B cell (primary cell): ENCODE measurements around the gene DRC7. TPM values are rescaled to one million over a fixed set of nuclear protein-coding genes. Genes with fewer than 3 reads are reported as not detected.

Experiments used
- ATAC-seq: fragments of 200-7000 bp; cut with Tn5 transposase; one replicate; pipeline ENCODE4 v1.10.0; 2021; ENCODE audit warnings: low read depth, mild to moderate bottlenecking, moderate number of reproducible peaks, moderate library complexity
- CTCF ChIA-PET: fragments of 350-600 bp; sonication (Branson Sonifier 250); formaldehyde crosslinking; loops from one replicate; lab custom pipeline; 2021; ENCODE audit warnings: antibody characterized with exemption, inconsistent platforms; lab: Charles Lee
- POLR2A ChIA-PET: fragments of 350-600 bp; sonication (Branson Sonifier 250); formaldehyde crosslinking; loops from one replicate; lab custom pipeline; 2021; ENCODE audit warnings: antibody characterized with exemption; lab: Charles Lee
- DNase-seq: peaks from one replicate; pipeline ENCODE4 v3.0.0; 2013
- H2AFZ ChIP-seq: 2 replicates; pipeline ENCODE4 v1.6.1; 2012; ENCODE audit warnings: mild to moderate bottlenecking, low read depth, low read length; ENCODE audit not compliant: insufficient read depth, poor library complexity, severe bottlenecking
- H3K27ac ChIP-seq, 2 donors: 1 replicate in 1 of 2; 2 replicates in 1 of 2; pipeline ENCODE4 v1.5.1; 2012 to 2013; ENCODE audit warnings: low read length in 2 of 2, mild to moderate bottlenecking in 2 of 2, moderate library complexity in 1 of 2
- H3K27me3 ChIP-seq, 4 experiments: fragments of 200-600 bp in 1 of 4; sonication (generic) in 1 of 4; replicated peaks in 1 of 4; 1 replicate in 2 of 4; 2 replicates in 2 of 4; pipeline versions ENCODE4 v1.6.1 to v1.7.0; 2013 to 2016; ENCODE audit warnings: low read length in 3 of 4, mild to moderate bottlenecking in 2 of 4, mixed read lengths in 1 of 4, moderate library complexity in 1 of 4; ENCODE audit not compliant: insufficient read depth in 4 of 4, control insufficient read depth in 3 of 4; ENCODE audit errors: control extremely low read depth in 1 of 4
- H3K36me3 ChIP-seq, 2 experiments: replicated peaks in 1 of 2; 1 replicate in 1 of 2; 2 replicates in 1 of 2; pipeline versions ENCODE4 v1.6.1 to v1.7.1; 2013; ENCODE audit warnings: low read length in 1 of 2; ENCODE audit not compliant: insufficient read depth in 2 of 2, control insufficient read depth in 1 of 2; ENCODE audit errors: control extremely low read depth in 1 of 2, extremely low read depth in 1 of 2
- H3K4me1 ChIP-seq, 2 donors: fragments of 200-600 bp in 1 of 2; sonication (generic) in 1 of 2; 1 replicate in 1 of 2; 2 replicates in 1 of 2; pipeline versions ENCODE4 v1.5.1 to v1.6.1; 2013 to 2017; ENCODE audit warnings: low read length in 2 of 2; ENCODE audit not compliant: control insufficient read depth in 2 of 2, insufficient read depth in 2 of 2
- H3K4me2 ChIP-seq: replicated peaks from 2 replicates; pipeline ENCODE3; 2012; ENCODE audit warnings: mild to moderate bottlenecking, low read depth, low read length; ENCODE audit not compliant: poor library complexity, severe bottlenecking
- H3K4me3 ChIP-seq, 5 experiments: fragments of 200-600 bp in 1 of 5; sonication (generic) in 1 of 5; 1 replicate in 3 of 5; 2 replicates in 2 of 5; pipeline versions ENCODE4 v1.5.1 to v1.7.0; 2011 to 2016; ENCODE audit warnings: low read length in 4 of 5, mild to moderate bottlenecking in 4 of 5, low read depth in 2 of 5, control low read depth in 1 of 5, moderate library complexity in 1 of 5; ENCODE audit not compliant: insufficient read depth in 1 of 5; ENCODE audit errors: control extremely low read depth in 1 of 5, extremely low read depth in 1 of 5
- H3K79me2 ChIP-seq: fragments of 200-600 bp; sonication (generic); one replicate; pipeline ENCODE4 v1.6.0; 2016; ENCODE audit warnings: low read length; ENCODE audit not compliant: control insufficient read depth, insufficient read depth
- H3K9ac ChIP-seq: fragments of 200-600 bp; sonication (generic); 2 replicates; pipeline ENCODE4 v1.6.1; 2017; ENCODE audit warnings: mild to moderate bottlenecking, low read length, moderate library complexity
- H3K9me3 ChIP-seq, 3 donors: one replicate each; pipeline versions ENCODE4 v1.6.1 to v1.7.1; 2013; ENCODE audit warnings: low read length in 2 of 3; ENCODE audit not compliant: control insufficient read depth in 2 of 3, insufficient read depth in 1 of 3; ENCODE audit errors: control extremely low read depth in 1 of 3
- H4K20me1 ChIP-seq: 2 replicates; pipeline ENCODE4 v1.6.0; 2012; ENCODE audit warnings: mild to moderate bottlenecking, low read length; ENCODE audit not compliant: insufficient read depth, control insufficient read depth, poor library complexity, severe bottlenecking
- H3K27ac Mint-ChIP-seq: one replicate; pipeline ENCODE4 v1.8.0; 2021; ENCODE audit warnings: mixed read lengths
- H3K27me3 Mint-ChIP-seq: one replicate; pipeline ENCODE4 v1.8.0; 2021; ENCODE audit warnings: mixed read lengths
- H3K4me1 Mint-ChIP-seq: one replicate; pipeline ENCODE4 v1.8.0; 2021; ENCODE audit warnings: mixed read lengths
- H3K4me3 Mint-ChIP-seq: one replicate; pipeline ENCODE4 v1.8.0; 2021; ENCODE audit warnings: mixed read lengths
- H3K9me3 Mint-ChIP-seq: one replicate; pipeline ENCODE4 v1.8.0; 2022; ENCODE audit warnings: mixed read lengths; ENCODE audit not compliant: insufficient read depth
- EZH2 ChIP-seq: IDR thresholded peaks from 2 replicates; pipeline ENCODE4 v1.6.1; 2012; ENCODE audit warnings: borderline replicate concordance, low read depth, mild to moderate bottlenecking, moderate library complexity, low read length; ENCODE audit not compliant: insufficient read depth, poor library complexity, severe bottlenecking
- WGBS: methylation state at CpG from one replicate; pipeline ENCODE4 v1.1.5; 2013; ENCODE audit warnings: missing lambda C conversion rate; ENCODE audit not compliant: insufficient coverage; 5-methylcytosine and 5-hydroxymethylcytosine counted together
- intact Hi-C: fragments of 100-400 bp; cut with micrococcal nuclease; formaldehyde crosslinking; loops from one replicate; pipeline ENCODE4 v1.10.0; 2022
- polyA plus RNA-seq: library from polyadenylated mRNA; depleted of rRNA; stranded (reverse); fragments of >200 nt; gene quantifications from 2 replicates; pipeline ENCODE4 v1.2.3, GENCODE V29; 2012
- total RNA-seq, 2 donors: library from RNA; stranded (reverse); fragments of 120-200 nt in 1 of 2; gene quantifications; 1 replicate in 1 of 2; 2 replicates in 1 of 2; pipeline versions ENCODE4 v1.2.3 to v1.2.4, GENCODE V29; 2013 to 2022
- TF ChIP-seq, protein P1 (sequence below): fragments of 200-600 bp; IDR thresholded peaks from one replicate; pipeline ENCODE4 v1.8.0; 2022; ENCODE audit warnings: antibody characterized with exemption, mild to moderate bottlenecking

Gene DRC7
- total and polyA plus RNA-seq, 2 donors (not counting 1 experiment from before 2014, with no cell fraction given): 0.12 to 0.22 TPM

DNA sequence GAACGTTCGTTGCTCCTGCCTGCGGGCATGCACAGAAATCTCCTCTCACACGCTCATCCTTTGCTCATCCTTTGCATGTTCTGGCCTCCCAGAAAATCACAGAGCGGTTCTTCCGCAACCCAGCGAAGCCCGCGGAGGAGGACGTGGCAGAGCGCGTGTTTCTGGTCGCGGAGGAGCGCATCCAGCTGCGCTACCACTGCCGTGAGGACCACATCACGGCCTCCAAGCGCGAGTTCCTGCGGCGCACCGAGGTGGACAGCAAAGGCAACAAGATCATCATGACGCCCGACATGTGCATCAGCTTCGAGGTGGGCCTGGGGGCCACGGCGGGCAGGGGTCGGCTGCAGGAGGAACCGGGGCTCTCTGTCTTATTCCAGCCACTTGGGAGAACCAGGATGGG, 31.4 kb downstream of the DRC7 start:
- Mint-ChIP-seq H3K9me3 (no peaks in the 10 kb centered on the region), H3K4me1 (peaks cover 5% of the 10 kb centered on the region), H3K27me3 (no peaks in the 10 kb centered on the region), H3K27ac (no peak overlapping the region), H3K4me3 (no peak overlapping the region)
- H3K9ac ChIP-seq: no peak overlapping the region
- no peak overlapping the region for H3K4me3 ChIP-seq
- H3K9me3 ChIP-seq: peaks cover 0 to 4% (median 0%) of the 10 kb centered on the region in 3 donors
- H3K36me3 ChIP-seq: no peaks in the 10 kb centered on the region
- POLR2A ChIA-PET: no interaction called here
- intact Hi-C loops: loop anchor here (10.0 kb wide), 1 partner anchor 151 kb away; no protein-coding TSS in a partner anchor
- H3K4me1 ChIP-seq: peaks cover 0 to 8% of the 10 kb centered on the region in 2 donors
- 97% methylated on average over 30 of the region's 30 CpGs for WGBS
- no peaks in the 10 kb centered on the region for H3K79me2 ChIP-seq
- no peak overlapping the region for H3K27ac ChIP-seq
- no peak overlapping the region for H3K4me2 ChIP-seq
- no peak overlapping the region for H2AFZ ChIP-seq
- no peak for ATAC-seq
- DNase-seq: no peak
- no peaks in the 10 kb centered on the region for H4K20me1 ChIP-seq
- CTCF ChIA-PET: no interaction called here
- H3K27me3 ChIP-seq: no peaks in the 10 kb centered on the region
- no peak for TF ChIP-seq EZH2

DNA sequence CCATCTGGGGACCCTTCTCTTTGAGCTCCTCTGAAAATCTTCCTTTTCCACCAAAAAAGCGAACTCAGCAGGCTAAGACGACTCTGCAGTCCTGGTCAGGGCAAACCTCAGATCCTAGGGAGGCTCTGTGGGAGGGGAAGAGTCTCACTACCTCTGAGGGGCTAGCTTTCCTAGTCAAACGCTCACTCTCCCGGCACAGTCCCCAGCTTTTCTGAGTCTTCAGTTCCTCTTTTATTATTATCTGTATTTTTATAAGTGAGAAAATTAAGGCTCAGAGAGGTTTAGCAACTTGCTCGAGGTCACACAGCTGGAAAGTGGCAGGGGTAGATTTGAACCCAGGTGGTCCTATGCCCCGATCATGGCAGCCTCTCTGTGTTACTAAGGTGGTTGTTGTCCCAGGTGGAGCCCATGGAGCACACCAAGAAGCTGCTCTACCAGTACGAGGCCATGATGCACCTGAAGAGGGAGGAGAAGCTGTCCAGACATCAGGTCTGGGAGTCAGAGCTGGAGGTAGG, 31.9 kb downstream of the DRC7 start:
- peaks cover 0 to 4% (median 0%) of the 10 kb centered on the region in 3 donors for H3K9me3 ChIP-seq
- H3K4me1 ChIP-seq: peaks cover 0 to 8% of the 10 kb centered on the region in 2 donors
- H3K4me1 Mint-ChIP-seq: peaks cover 5% of the 10 kb centered on the region
- no peaks in the 10 kb centered on the region for H3K79me2 ChIP-seq
- H3K27ac Mint-ChIP-seq: no peak overlapping the region
- no peak overlapping the region for H3K4me3 Mint-ChIP-seq
- no peak overlapping the region for H2AFZ ChIP-seq
- H3K9me3 Mint-ChIP-seq: no peaks in the 10 kb centered on the region
- POLR2A ChIA-PET: no interaction called here
- H3K4me3 ChIP-seq: no peak overlapping the region
- no peak for DNase-seq
- CTCF ChIA-PET: no interaction called here
- H3K9ac ChIP-seq: no peak overlapping the region
- intact Hi-C loops: loop anchor here (10.0 kb wide), 1 partner anchor 152 kb away; no protein-coding TSS in a partner anchor
- TF ChIP-seq EZH2: no peak
- TF ChIP-seq, protein P1, sequence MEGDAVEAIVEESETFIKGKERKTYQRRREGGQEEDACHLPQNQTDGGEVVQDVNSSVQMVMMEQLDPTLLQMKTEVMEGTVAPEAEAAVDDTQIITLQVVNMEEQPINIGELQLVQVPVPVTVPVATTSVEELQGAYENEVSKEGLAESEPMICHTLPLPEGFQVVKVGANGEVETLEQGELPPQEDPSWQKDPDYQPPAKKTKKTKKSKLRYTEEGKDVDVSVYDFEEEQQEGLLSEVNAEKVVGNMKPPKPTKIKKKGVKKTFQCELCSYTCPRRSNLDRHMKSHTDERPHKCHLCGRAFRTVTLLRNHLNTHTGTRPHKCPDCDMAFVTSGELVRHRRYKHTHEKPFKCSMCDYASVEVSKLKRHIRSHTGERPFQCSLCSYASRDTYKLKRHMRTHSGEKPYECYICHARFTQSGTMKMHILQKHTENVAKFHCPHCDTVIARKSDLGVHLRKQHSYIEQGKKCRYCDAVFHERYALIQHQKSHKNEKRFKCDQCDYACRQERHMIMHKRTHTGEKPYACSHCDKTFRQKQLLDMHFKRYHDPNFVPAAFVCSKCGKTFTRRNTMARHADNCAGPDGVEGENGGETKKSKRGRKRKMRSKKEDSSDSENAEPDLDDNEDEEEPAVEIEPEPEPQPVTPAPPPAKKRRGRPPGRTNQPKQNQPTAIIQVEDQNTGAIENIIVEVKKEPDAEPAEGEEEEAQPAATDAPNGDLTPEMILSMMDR: no peak
- 76% methylated on average over 3 of the region's 7 CpGs for WGBS
- no peaks in the 10 kb centered on the region for H3K27me3 Mint-ChIP-seq
- no peaks in the 10 kb centered on the region for H4K20me1 ChIP-seq
- H3K4me2 ChIP-seq: no peak overlapping the region
- no peaks in the 10 kb centered on the region for H3K27me3 ChIP-seq
- H3K36me3 ChIP-seq: no peaks in the 10 kb centered on the region
- no peak overlapping the region for H3K27ac ChIP-seq
- no peak for ATAC-seq
